ENCODE results near the gene TANGO2. TPM values are rescaled to one million over a fixed set of nuclear protein-coding genes. Genes with fewer than 3 reads are reported as not detected.
"Not testable (repeated sequence)": the region's sequence is repeated elsewhere in the genome, so short reads cannot be mapped to it uniquely, and the experiment has no call there.

Gene TANGO2
- total RNA-seq, 1 donor from 2014 or later, result 44.2 TPM

DNA sequence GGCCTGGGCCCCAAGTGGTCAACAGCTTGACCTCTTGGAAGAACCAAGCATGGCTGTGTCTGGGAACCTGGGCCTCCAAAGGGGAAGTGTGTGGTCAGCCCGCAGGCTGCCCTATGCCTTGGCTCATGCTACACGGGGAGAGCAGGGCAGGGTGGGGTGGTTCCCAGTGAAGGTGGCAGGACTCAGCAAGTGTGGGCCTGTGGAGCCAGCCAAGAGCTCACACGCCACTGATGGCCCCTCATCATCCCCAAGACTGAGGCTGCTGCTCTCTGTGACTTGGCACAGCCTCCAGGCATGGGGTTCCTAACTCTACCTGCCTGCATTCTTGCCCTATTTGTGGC, 43.2 kb downstream of the TANGO2 start:
- H3K4me3 ChIP-seq (ENCODE audit: low read depth, low read length), result no peak overlapping the region
- FAIRE-seq (peak; percentile 52), DNase-seq (ENCODE audit: low read depth) (no peak)
- H3K27me3 ChIP-seq (ENCODE audit: control insufficient read depth, insufficient read depth, low read length), result no peaks in the 10 kb centered on the region
- H3K36me3 ChIP-seq (ENCODE audit: control insufficient read depth, insufficient read depth, low read length), result peaks cover 7% of the 10 kb centered on the region
- TF ChIP-seq, protein P1, sequence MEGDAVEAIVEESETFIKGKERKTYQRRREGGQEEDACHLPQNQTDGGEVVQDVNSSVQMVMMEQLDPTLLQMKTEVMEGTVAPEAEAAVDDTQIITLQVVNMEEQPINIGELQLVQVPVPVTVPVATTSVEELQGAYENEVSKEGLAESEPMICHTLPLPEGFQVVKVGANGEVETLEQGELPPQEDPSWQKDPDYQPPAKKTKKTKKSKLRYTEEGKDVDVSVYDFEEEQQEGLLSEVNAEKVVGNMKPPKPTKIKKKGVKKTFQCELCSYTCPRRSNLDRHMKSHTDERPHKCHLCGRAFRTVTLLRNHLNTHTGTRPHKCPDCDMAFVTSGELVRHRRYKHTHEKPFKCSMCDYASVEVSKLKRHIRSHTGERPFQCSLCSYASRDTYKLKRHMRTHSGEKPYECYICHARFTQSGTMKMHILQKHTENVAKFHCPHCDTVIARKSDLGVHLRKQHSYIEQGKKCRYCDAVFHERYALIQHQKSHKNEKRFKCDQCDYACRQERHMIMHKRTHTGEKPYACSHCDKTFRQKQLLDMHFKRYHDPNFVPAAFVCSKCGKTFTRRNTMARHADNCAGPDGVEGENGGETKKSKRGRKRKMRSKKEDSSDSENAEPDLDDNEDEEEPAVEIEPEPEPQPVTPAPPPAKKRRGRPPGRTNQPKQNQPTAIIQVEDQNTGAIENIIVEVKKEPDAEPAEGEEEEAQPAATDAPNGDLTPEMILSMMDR (IDR thresholded peaks at IDR 0.05; ENCODE audit: insufficient read depth, low read length, severe bottlenecking), result no peak

DNA sequence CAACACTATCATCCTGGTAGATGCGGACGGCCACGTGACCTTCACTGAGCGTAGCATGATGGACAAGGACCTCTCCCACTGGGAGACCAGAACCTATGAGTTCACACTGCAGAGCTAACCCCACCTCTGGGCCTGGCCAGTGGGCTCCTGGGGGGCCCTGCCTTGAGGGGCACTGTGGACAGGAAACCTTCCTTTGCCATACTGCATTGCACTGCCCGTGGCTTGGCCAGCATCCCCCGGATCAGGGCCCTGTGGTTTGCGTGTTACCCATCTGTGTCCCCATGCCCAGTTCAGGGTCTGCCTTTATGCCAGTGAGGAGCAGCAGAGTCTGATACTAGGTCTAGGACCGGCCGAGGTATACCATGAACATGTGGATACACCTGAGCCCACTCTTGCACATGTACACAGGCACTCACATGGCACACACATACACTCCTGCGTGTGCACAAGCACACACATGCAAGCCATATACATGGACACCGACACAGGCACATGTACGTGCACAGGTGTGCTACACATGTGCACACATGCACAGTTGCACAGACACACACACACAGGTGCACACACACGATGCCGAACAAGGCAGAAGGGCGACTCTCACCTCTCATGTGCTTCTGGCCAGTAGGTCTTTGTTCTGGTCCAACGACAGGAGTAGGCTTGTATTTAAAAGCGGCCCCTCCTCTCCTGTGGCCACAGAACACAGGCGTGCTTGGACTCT, 43.8 kb downstream of the TANGO2 start:
- TF ChIP-seq, protein P1 (IDR thresholded peaks at IDR 0.05; ENCODE audit: insufficient read depth, low read length, severe bottlenecking), result no peak
- peaks cover 7% of the 10 kb centered on the region for H3K36me3 ChIP-seq (ENCODE audit: control insufficient read depth, insufficient read depth, low read length)

DNA sequence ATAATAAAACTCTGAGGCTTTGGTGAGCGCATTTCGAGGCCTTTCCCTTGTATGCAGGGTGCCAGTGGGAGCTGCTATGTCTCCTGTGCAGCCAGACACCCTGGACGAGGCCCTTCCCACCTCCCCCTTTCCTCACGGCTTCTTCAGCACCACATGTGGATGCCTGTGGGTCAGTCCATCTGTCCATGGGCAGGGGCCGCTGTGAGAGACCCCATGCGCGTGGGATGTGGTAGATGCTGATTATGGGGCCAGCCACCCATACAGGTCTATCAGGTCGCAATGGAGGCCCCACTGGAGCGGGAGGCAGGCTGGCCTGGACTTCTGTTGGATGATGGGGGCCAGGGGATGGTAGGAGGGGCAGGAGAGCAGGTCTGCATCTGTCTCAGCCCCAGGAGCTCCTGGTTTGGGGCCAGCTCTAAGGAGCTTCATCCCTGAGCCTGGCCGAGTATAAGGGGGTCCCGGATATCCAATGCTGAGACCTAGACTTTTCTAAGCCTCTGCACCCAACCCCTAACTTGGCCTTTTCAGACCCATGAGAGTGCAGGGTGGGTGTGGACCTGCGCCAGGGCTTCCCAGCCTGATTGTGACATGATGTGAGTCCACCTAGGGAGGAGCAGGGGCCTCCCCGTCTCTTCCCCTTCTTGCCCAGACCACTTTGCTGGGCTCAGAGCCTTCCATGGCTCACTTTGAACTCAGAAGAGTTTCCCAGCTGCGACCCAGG, 45.1 kb downstream of the TANGO2 start:
- peaks cover 5% of the 10 kb centered on the region for H3K36me3 ChIP-seq (ENCODE audit: control insufficient read depth, insufficient read depth, low read length)
- H3K4me3 ChIP-seq (ENCODE audit: low read depth, low read length), result no peak overlapping the region
- DNase-seq (ENCODE audit: low read depth) (no peak), FAIRE-seq (no peak)
- H3K27me3 ChIP-seq (ENCODE audit: control insufficient read depth, insufficient read depth, low read length), result no peaks in the 10 kb centered on the region
- TF ChIP-seq, protein P1 (IDR thresholded peaks at IDR 0.05; ENCODE audit: insufficient read depth, low read length, severe bottlenecking), result no peak

More for the DNA sequence above, 43.8 kb downstream of the TANGO2 start:
- Histone ChIP-seq H3K4me3 (ENCODE audit: low read depth, low read length) (no peak overlapping the region), H3K27me3 (ENCODE audit: control insufficient read depth, insufficient read depth, low read length) (no peaks in the 10 kb centered on the region)
- FAIRE-seq, result peak; percentile 94
- DNase-seq (ENCODE audit: low read depth), result no peak

DNA sequence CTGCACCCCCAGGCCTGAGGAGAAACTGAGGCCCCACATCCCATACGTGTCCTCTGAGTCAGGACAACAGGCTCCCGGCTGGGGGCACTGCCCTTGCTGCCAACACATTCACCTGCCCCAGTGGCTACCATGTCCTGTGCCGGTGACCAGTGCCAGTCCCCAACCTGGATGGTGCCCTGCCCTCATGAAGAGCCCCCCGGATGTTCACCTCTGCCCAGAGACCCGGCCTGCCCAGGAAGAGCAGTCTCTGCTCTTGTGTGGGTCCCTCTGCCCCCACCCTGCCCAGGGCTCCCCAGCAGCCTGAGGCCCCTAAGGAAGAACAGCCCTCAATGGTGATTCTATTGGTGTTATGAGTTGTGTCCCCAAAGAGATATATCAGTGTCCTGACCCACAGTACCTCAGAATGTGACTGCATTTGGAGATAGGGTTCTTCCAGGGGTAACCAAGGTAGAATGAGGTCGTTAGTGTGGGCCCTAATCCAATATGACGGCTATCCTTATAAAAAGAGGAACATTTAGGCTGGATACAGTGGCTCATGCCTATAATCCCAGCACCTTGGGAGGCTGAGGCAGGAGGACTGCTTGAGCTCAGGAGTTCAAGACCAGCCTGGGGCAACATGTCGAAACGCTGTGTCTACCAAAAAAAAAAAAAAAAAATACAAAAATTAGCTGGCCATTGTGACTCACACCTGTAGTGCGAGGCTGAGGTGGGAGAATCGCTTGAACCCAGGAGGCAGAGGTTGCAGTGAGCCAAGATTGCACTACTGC, 45.9 kb downstream of the TANGO2 start:
- H3K27me3 ChIP-seq (ENCODE audit: control insufficient read depth, insufficient read depth, low read length), result no peaks in the 10 kb centered on the region
- TF ChIP-seq, protein P1 (IDR thresholded peaks at IDR 0.05; ENCODE audit: insufficient read depth, low read length, severe bottlenecking), result no peak
- no peak overlapping the region for H3K4me3 ChIP-seq (ENCODE audit: low read depth, low read length)
- H3K36me3 ChIP-seq (ENCODE audit: control insufficient read depth, insufficient read depth, low read length), result peaks cover 4% of the 10 kb centered on the region
- DNase-seq (ENCODE audit: low read depth), result no peak
- no peak for FAIRE-seq

DNA sequence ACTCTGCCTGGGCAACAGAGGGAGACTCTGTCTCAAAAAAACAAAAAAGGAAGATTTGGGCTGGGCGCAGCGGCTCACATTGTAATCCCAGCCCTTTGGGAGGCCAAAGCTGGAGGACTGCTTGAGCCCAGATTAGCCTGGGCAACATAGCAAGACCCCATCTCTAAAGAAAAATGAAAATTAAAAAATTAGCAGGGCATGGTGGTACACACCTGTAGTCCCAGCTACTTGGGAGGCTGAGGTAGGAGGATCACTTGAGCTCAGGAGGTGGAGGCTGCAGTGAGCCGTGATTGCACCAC, 46.4 kb downstream of the TANGO2 start:
- not testable (repeated sequence) for DNase-seq (ENCODE audit: low read depth); H3K36me3 ChIP-seq (ENCODE audit: control insufficient read depth, insufficient read depth, low read length); H3K4me3 ChIP-seq (ENCODE audit: low read depth, low read length); H3K27me3 ChIP-seq (ENCODE audit: control insufficient read depth, insufficient read depth, low read length); FAIRE-seq

DNA sequence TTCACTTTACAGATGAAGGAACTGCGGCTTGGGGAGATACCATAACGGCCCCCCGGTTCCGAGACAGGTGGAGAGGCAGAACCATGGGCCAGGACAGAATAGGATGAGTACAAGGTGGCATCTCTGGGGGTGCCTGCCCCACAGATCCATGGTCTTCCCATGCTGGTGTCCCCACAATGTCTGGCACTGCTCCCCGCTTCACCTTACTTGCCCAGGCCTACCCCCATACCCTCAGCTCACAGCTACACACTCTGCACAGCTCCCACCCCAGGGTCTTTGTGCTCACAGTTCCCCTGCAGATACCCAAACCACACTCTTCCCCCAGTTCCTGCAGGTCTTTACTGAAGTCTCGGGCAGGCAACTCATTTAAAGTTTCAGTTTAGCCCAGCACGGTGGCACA, 47.7 kb downstream of the TANGO2 start:
- Histone ChIP-seq H3K4me3 (ENCODE audit: low read depth, low read length) (no peak overlapping the region), H3K36me3 (ENCODE audit: control insufficient read depth, insufficient read depth, low read length) (peaks cover under 1% of the 10 kb centered on the region), H3K27me3 (ENCODE audit: control insufficient read depth, insufficient read depth, low read length) (no peaks in the 10 kb centered on the region)
- TF ChIP-seq, protein P1 (IDR thresholded peaks at IDR 0.05; ENCODE audit: insufficient read depth, low read length, severe bottlenecking), result no peak
- DNase-seq (ENCODE audit: low read depth), result no peak
- no peak for FAIRE-seq
